Duodenal mucosa (tissue), 2 donors: ENCODE results near the gene LTB4R.
A peak's percentile ranks its signal among the peaks of the same experiment; 100 is the strongest.

Experiments used
- H3K27ac ChIP-seq: one replicate; pipeline ENCODE4 v1.7.0; 2013; ENCODE audit warnings: low read depth, low read length
- H3K27me3 ChIP-seq, 2 donors: one replicate each; pipeline ENCODE4 v1.7.0; 2013; ENCODE audit warnings: low read length in 2 of 2, control low read depth in 1 of 2; ENCODE audit not compliant: insufficient read depth in 2 of 2, control insufficient read depth in 1 of 2
- H3K36me3 ChIP-seq, 2 donors: one replicate each; pipeline ENCODE4 v1.7.0; 2013; ENCODE audit warnings: low read length in 2 of 2, control low read depth in 1 of 2; ENCODE audit not compliant: insufficient read depth in 2 of 2, control insufficient read depth in 1 of 2
- H3K4me1 ChIP-seq, 2 donors: one replicate each; pipeline ENCODE4 v1.7.0; 2013; ENCODE audit warnings: low read length in 2 of 2, control low read depth in 1 of 2; ENCODE audit not compliant: insufficient read depth in 2 of 2, control insufficient read depth in 1 of 2
- H3K4me3 ChIP-seq, 2 donors: one replicate each; pipeline ENCODE4 v1.7.0; 2013; ENCODE audit warnings: low read length in 2 of 2, low read depth in 1 of 2
- H3K9ac ChIP-seq, 2 donors: one replicate each; pipeline ENCODE4 v1.7.0; 2013; ENCODE audit warnings: low read length in 2 of 2, low read depth in 1 of 2
- H3K9me3 ChIP-seq, 2 donors: one replicate each; pipeline ENCODE4 v1.7.0; 2013; ENCODE audit warnings: low read length in 2 of 2, control low read depth in 1 of 2; ENCODE audit not compliant: control insufficient read depth in 1 of 2

The LTB4R gene

DNA sequence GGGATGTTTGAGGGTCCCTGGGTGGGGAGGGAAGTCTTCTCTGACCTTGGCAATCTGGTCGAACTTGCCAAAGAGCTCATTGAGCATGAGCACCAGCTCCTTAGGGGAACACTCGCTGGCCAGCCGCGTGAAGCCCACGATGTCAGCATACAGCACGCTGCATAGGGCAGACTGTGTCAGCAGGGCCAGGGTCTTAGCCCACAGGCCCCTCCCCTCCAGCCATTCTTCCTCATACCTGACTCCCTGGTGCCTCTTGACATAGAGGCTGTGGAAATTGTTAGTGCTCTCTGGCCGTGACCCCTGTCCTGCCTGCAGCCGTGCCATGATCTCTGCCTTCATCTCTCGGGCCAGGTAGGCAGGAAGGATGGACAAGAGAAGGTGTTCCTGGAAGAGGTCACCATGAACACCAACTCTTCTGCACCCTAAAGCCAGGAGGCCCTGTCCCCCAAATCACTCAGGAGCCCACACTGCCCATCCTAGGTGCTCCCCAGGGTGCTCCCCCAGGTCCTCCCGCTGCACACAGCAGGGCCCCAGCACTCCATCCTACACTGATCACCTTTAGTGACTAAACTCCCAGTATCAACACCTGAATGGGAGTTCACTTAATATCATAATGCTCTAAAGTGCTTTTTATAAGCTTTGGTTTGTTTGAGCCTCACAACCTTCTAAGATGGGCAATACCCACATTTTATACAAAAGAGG, 19.8 kb downstream of the LTB4R start:
- H3K9me3 ChIP-seq = no peaks in the 10 kb centered on the region
- H3K27ac ChIP-seq = no peak overlapping the region
- peaks cover 12 to 23% of the 10 kb centered on the region in 2 donors for H3K27me3 ChIP-seq
- H3K9ac ChIP-seq = no peak overlapping the region
- H3K4me3 ChIP-seq = no peak overlapping the region
- peaks cover 32 to 53% of the 10 kb centered on the region in 2 donors for H3K4me1 ChIP-seq
- peaks cover 0 to 4% of the 10 kb centered on the region in 2 donors for H3K36me3 ChIP-seq

DNA sequence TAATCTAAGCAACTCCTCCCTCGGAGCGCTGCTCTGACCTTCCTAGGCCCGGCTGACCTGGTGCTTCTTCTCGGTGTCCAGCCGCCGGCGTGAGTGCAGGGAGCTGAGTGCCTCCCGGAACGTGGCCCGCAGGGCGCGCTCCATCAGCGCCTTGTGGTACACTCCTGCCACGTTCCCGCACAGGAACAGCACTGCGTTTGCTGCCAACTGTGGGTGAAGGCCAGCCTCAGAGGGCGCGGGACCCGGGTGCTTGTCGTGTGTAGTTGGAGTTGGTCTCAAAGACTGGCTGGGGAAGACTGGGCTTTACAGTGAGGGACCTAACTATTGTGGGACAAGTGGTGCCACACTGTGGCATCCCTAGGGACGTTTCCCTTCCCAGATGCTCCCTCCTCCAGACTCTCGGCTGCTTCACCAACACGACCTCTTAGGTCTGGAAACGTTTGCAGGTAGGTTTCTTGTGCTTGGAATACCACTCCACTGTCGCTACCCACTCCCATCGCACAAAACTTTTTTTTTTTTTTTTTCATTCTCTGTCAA, 20.5 kb downstream of the LTB4R start:
- peaks cover 12 to 23% of the 10 kb centered on the region in 2 donors for H3K27me3 ChIP-seq

DNA sequence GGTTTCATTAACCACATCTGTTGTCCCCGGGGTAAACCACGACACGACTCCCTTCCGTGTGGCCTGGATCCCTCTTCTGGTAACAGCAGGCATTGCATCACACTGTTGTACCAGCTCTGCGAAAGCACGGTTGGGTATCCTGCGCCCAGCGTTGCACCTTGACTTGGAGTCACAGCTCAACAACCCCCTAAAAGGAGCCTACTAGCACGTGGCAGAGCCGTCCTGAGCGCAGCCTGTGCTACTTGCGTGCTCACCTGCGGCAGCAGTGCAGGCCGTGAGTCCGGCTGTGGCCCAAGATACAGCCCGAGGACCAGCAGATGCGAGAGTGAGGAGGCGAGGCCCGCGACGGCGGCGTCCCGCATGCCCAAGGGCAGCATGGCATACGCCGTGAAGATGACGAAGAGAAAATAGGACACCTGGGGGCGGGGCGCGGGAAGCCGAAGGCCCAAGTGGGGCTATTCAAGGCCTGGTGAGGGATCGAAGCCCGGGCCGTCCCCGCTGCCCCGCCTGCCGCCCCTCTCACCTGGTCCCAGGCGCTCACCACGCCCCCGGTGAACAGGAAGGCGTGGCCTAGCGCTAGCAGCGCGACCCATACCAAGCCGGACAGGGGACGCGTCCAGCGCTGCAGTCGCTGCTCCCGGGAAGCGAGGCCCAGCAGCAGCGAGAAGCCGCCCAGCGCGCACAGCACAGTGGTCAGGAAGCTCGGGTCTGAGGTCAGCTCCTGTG, 21.1 kb downstream of the LTB4R start:
- peaks cover 5 to 16% of the 10 kb centered on the region in 2 donors for H3K36me3 ChIP-seq
- peak overlapping the region; percentile 23 to 43 for H3K9ac ChIP-seq
- H3K27ac ChIP-seq = no peak overlapping the region
- peak overlapping the region; percentile 65 to 76 for H3K4me3 ChIP-seq
- H3K9me3 ChIP-seq = no peaks in the 10 kb centered on the region
- peaks cover 10 to 23% of the 10 kb centered on the region in 2 donors for H3K27me3 ChIP-seq
- H3K4me1 ChIP-seq = peaks cover 32 to 49% of the 10 kb centered on the region in 2 donors

More for the DNA sequence above, 20.5 kb downstream of the LTB4R start:
- H3K36me3 ChIP-seq = peaks cover 0 to 10% of the 10 kb centered on the region in 2 donors
- no peak overlapping the region for H3K27ac ChIP-seq
- peak overlapping the region in 1 of 2 donors; percentile 65 for H3K4me3 ChIP-seq
- no peak overlapping the region for H3K9ac ChIP-seq
- peaks cover 32 to 53% of the 10 kb centered on the region in 2 donors for H3K4me1 ChIP-seq
- H3K9me3 ChIP-seq = no peaks in the 10 kb centered on the region

DNA sequence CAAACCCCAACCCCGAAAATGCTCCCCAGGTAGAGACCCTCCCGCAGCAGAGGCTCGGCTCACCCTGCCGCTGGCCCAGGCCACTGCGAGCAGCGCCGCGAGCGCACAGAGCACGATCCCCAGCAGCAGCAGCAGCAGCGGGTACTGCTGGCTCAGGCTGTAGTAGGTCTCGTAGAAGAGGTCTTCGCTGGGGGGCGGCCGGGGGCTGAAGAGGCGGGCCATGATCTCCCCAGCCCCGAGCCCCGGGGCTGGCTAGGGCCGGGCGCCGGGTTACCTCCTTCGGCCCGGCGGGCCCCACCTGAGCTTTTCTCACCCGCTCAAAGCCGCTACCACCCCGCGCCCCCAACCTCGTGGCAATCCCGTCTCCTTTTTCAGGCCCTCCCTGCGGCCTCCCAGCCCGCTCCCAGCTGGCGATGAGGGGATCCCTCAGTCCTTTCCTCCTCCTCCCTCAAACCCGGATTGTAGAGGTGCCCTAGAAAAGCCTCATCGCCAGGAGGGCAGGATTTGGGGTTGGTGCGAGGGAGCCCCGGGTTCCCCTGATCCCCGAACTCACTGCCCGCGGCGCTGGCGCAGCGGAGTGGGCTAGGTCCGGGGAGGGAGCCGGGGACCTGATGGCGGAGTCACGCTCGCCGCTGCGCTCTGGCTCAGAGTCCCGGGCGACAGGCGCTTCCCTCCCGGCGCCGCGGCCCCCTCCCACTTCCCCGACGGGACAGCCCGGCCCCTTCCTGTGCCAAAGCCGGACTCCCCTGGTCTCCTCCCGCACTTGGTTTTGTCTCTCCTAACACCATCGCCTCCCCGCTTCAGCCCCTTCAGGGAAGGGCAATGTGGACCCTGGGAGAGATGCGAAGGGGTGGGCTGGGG, 23.4 kb downstream of the LTB4R start, which contains the start of gene ADCY4:
ADCY4 (minus strand) TSS at position 641 of the 861 bp plus-strand sequence; CDS start at position 222, 419 bp downstream.
- Histone ChIP-seq H3K9ac (no peak within 1 kb of the TSS), H3K4me3 (peak within 1 kb of the TSS; percentile 49 to 57), H3K4me1 (peaks cover 45 to 48% of the 10 kb centered on the region in 2 donors), H3K36me3 (peaks cover 7 to 25% of the 10 kb centered on the region in 2 donors), H3K27me3 (peaks cover 8 to 23% of the 10 kb centered on the region in 2 donors), H3K9me3 (no peaks in the 10 kb centered on the region), H3K27ac (peak within 1 kb of the TSS; percentile 14)

DNA sequence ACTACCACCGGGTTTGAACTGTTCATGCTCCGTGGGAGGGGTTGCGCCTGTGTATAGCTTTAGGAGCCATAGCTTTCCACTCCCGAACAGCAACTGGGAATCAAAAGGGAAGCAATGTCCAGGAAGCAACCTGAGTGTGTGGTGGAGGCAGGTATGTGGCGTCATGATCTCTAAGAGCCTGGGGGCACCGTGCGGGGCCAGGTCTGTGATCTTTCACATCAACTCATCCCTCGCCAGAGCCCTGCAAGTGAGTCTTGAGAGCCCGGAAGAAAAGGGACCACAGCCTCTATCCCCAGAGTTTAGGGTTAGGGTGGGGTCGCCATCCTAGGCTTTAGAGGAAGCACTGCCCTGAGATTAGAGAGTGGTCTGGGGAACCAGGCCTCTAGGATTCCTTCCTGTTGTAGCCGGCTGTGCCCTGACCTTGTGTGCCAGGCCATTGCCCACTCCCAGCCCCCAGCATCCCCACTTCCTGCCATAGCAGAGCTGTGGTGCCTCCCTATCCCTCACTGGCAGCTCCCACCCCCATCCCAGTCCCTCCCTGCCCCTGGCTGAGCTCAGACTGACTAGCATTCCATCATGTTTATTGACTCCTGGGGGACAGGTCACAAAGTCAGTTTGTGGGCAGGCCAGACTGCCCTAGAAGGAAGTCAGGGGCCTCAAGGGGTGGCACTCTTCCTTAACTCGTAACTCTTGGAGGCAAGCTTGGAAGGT, 24.3 kb downstream of the LTB4R start:
- Histone ChIP-seq H3K27ac (no peak overlapping the region), H3K9ac (no peak overlapping the region), H3K27me3 (peaks cover 8 to 23% of the 10 kb centered on the region in 2 donors), H3K9me3 (no peaks in the 10 kb centered on the region), H3K4me3 (no peak overlapping the region), H3K4me1 (peaks cover 51% of the 10 kb centered on the region in 2 donors), H3K36me3 (peaks cover 7 to 25% of the 10 kb centered on the region in 2 donors)

DNA sequence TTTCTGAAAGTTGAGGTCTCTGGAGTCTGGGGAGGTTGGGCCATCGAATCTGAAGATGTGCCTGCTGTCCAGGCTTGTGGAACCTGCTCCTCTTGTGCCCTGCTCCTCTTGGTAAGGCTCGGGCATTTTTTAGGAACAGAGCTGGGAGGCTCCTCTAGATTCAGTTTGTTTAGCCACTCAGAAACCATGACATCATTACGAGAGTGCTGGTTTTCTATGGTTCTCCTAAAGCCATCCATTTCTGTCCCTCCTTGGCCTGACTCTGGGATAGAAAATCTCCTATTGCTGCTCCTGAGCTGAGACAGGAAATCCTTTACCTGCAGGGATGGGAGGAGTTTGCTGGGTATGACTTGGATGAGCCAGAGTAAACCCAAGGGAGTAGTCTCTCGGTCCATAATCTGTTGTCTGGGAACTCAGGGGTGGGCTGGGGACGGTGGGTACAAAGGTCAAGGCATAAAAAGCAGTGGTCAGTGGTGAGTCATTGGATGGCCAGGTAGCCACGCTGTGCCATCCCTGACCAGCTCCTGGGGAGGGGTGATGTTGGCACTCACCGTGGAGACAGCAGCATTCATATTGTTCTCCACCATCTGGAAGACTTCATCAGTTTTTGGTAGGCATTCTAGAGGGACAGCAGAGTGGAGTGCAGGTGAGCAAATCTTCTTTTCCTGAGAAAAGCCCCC, 26.0 kb downstream of the LTB4R start:
- Histone ChIP-seq H3K4me3 (no peak overlapping the region), H3K27ac (no peak overlapping the region), H3K36me3 (peaks cover 7 to 25% of the 10 kb centered on the region in 2 donors), H3K9ac (no peak overlapping the region), H3K27me3 (peaks cover 8 to 23% of the 10 kb centered on the region in 2 donors), H3K9me3 (no peaks in the 10 kb centered on the region), H3K4me1 (peaks cover 42% of the 10 kb centered on the region in 2 donors)

DNA sequence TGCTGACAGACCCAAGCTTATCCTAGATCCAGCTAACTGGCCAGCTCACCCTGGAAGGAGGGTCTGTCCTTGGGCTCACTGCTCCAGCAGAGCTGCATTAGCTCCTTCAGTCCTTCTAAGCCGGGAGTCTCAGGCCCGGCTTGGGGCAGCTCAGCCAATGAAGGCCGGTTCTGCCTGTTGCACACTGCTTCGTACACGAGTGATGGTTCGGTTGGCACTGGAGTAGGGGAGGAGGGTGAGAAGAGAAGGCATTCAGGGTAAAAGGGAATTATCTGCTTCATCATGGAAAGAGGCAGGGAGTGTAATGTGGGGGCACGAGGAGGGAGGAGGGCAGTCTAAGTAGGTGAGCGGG, 26.5 kb downstream of the LTB4R start:
- peaks cover 7 to 25% of the 10 kb centered on the region in 2 donors for H3K36me3 ChIP-seq
- no peak overlapping the region for H3K9ac ChIP-seq
- H3K4me1 ChIP-seq = peaks cover 37% of the 10 kb centered on the region in 2 donors
- peaks cover 8 to 23% of the 10 kb centered on the region in 2 donors for H3K27me3 ChIP-seq
- H3K9me3 ChIP-seq = no peaks in the 10 kb centered on the region
- no peak overlapping the region for H3K4me3 ChIP-seq
- H3K27ac ChIP-seq = no peak overlapping the region

DNA sequence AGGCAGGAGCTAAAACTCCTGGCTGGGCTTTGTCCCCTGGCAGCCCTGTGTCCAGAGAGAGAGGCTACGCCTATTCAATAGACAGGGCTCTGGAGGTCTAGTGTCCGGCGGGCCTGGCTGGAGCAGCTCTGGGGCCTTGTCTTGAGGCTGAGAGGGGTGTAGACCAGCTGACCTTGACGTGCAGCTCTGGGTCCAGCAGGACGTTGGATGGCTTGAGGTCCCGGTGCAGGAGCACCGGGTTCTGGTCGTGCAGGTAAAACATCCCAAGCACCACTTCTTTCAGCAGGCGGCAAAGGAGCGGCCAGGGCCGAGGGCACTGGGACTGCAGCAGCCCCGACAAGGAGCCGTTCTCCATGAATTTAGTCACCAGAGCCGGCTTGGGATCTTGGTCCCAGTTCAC, 27.5 kb downstream of the LTB4R start:
- H3K9me3 ChIP-seq = no peaks in the 10 kb centered on the region
- no peak overlapping the region for H3K27ac ChIP-seq
- peak overlapping the region; percentile 88 to 95 for H3K4me3 ChIP-seq
- peaks cover 30 to 33% of the 10 kb centered on the region in 2 donors for H3K4me1 ChIP-seq
- H3K36me3 ChIP-seq = peaks cover 7 to 25% of the 10 kb centered on the region in 2 donors
- H3K9ac ChIP-seq = peak overlapping the region; percentile 88 to 90
- peaks cover 8 to 23% of the 10 kb centered on the region in 2 donors for H3K27me3 ChIP-seq
